Measurements from ENCODE around the gene GRIN2D.

GRIN2D gene

DNA sequence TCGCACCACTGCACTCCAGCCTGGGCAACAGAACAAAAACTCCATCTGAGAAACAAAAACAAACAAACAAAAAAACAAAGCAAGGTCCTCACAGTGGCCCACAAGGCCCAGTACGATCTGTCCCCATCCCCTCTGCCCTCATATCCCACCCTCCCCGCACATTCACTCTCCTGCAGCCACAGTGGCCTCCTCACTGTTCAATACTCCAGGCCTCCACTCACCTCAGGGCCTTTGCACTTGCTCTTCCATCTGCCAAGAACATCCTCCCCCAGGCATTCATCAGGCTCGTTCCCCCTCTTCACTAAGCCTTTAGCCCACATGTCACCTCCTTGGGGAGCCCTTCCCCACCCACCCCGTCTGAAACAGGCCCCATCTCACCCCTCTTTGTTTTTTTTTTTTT is 34.3 kb upstream of the GRIN2D start:
- Histone ChIP-seq H3K4me1 (ENCODE audit: control insufficient read depth, insufficient read depth, low read length) (peaks cover 7% of the 10 kb centered on the region), H3K9me3 (ENCODE audit: control insufficient read depth in 2 of 2, low read length in 2 of 2) (no peaks in the 10 kb centered on the region), H3K36me3 (ENCODE audit: control insufficient read depth in 2 of 2, insufficient read depth in 2 of 2, low read length in 2 of 2) (peaks cover 2% of the 10 kb centered on the region in 2 donors), H3K27me3 (ENCODE audit: control insufficient read depth in 1 of 2, insufficient read depth in 2 of 2, low read length in 2 of 2) (no peaks in the 10 kb centered on the region), H3K4me3 (ENCODE audit: low read length in 2 of 2) (no peak overlapping the region), H3K27ac (ENCODE audit: low read length) (no peak overlapping the region), H3K9ac (ENCODE audit: low read length in 2 of 2) (no peak overlapping the region)

GRCh38 chr19:48361912-48362311 is 31.6 kb upstream of the GRIN2D start:
- Histone ChIP-seq H3K36me3 (ENCODE audit: control insufficient read depth in 2 of 2, insufficient read depth in 2 of 2, low read length in 2 of 2) (peaks cover 2% of the 10 kb centered on the region in 2 donors), H3K4me1 (ENCODE audit: control insufficient read depth, insufficient read depth, low read length) (peaks cover 13% of the 10 kb centered on the region), H3K27ac (ENCODE audit: low read length) (no peak overlapping the region), H3K9me3 (ENCODE audit: control insufficient read depth in 2 of 2, low read length in 2 of 2) (no peaks in the 10 kb centered on the region), H3K4me3 (ENCODE audit: low read length in 2 of 2) (no peak overlapping the region), H3K9ac (ENCODE audit: low read length in 2 of 2) (no peak overlapping the region), H3K27me3 (ENCODE audit: control insufficient read depth in 1 of 2, insufficient read depth in 2 of 2, low read length in 2 of 2) (no peaks in the 10 kb centered on the region)

DNA sequence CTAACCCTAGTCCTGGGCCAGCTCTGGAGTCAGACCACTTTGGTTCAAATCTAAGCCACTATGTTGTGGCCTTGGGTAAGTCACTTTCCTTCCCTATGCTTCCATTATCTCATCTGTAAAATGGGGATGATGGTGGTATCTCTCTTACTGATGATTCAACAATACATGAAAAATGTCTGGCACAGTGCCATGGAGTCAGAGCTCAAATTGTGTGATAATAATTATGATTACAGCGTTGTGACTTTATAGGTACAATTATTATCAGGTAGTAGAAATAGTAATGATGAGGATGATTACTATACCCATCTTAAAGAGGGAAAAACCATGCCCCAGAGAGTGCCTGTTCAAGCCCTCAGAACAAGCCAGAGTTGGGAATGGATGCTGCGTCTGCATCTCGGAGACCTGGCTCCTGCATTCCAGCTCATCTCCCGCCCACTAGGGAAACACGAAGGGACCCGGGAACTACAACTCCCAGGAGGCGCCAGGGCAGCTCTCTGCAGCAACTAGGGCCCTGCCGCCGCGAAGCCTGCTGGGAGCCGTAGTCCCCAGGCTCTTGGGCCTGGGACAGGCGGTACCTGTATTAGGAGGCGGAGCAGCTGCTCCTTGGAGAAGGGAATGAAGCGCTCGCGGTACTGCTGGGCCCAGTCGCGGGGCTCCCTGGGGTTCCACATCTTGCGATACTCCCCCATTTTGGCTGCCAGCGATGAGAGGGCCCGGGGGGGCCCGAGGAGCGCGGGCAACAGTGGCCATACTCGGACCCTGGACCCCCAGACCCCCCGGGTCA is 30.6 kb upstream of the GRIN2D start:
- H3K27me3 ChIP-seq (ENCODE audit: control insufficient read depth in 1 of 2, insufficient read depth in 2 of 2, low read length in 2 of 2): no peaks in the 10 kb centered on the region
- peak overlapping the region; percentile 97 for H3K27ac ChIP-seq (ENCODE audit: low read length)
- H3K4me3 ChIP-seq (ENCODE audit: low read length in 2 of 2): peak overlapping the region; percentile 87 to 93
- H3K9ac ChIP-seq (ENCODE audit: low read length in 2 of 2): peak overlapping the region; percentile 93 to 98
- peaks cover 2% of the 10 kb centered on the region in 2 donors for H3K36me3 ChIP-seq (ENCODE audit: control insufficient read depth in 2 of 2, insufficient read depth in 2 of 2, low read length in 2 of 2)
- H3K9me3 ChIP-seq (ENCODE audit: control insufficient read depth in 2 of 2, low read length in 2 of 2): no peaks in the 10 kb centered on the region
- peaks cover 13% of the 10 kb centered on the region for H3K4me1 ChIP-seq (ENCODE audit: control insufficient read depth, insufficient read depth, low read length)

- peak overlapping the region; percentile 87 to 93 for H3K4me3 ChIP-seq (ENCODE audit: low read length in 2 of 2)
- H3K36me3 ChIP-seq (ENCODE audit: control insufficient read depth in 2 of 2, insufficient read depth in 2 of 2, low read length in 2 of 2): peaks cover under 1 to 2% of the 10 kb centered on the region in 2 donors
- H3K9me3 ChIP-seq (ENCODE audit: control insufficient read depth in 2 of 2, low read length in 2 of 2): no peaks in the 10 kb centered on the region
- H3K27ac ChIP-seq (ENCODE audit: low read length): peak overlapping the region; percentile 97
- H3K27me3 ChIP-seq (ENCODE audit: control insufficient read depth in 1 of 2, insufficient read depth in 2 of 2, low read length in 2 of 2): no peaks in the 10 kb centered on the region
- H3K4me1 ChIP-seq (ENCODE audit: control insufficient read depth, insufficient read depth, low read length): peaks cover 13% of the 10 kb centered on the region
- peak overlapping the region; percentile 93 to 98 for H3K9ac ChIP-seq (ENCODE audit: low read length in 2 of 2)
Measured at GRCh38 chr19:48363500-48363809, 30.0 kb upstream of the GRIN2D start.

GRCh38 chr19:48363810-48364597 is 29.5 kb upstream of the GRIN2D start, which contains the start of the genes SYNGR4 and TMEM143:
SYNGR4 (plus strand) TSS chr19:48364367; CDS start chr19:48365843, 1,476 bp downstream.
TMEM143 (minus strand) TSS chr19:48363940; CDS start chr19:48363920, 20 bp downstream.
- Histone ChIP-seq H3K9ac (ENCODE audit: low read length in 2 of 2) (peak within 1 kb of the TSS; percentile 93 to 98), H3K4me3 (ENCODE audit: low read length in 2 of 2) (peak within 1 kb of the TSS; percentile 87 to 93), H3K27me3 (ENCODE audit: control insufficient read depth in 1 of 2, insufficient read depth in 2 of 2, low read length in 2 of 2) (no peaks in the 10 kb centered on the region), H3K9me3 (ENCODE audit: control insufficient read depth in 2 of 2, low read length in 2 of 2) (no peaks in the 10 kb centered on the region), H3K36me3 (ENCODE audit: control insufficient read depth in 2 of 2, insufficient read depth in 2 of 2, low read length in 2 of 2) (peaks cover 0 to 2% of the 10 kb centered on the region in 2 donors), H3K4me1 (ENCODE audit: control insufficient read depth, insufficient read depth, low read length) (peaks cover 13% of the 10 kb centered on the region), H3K27ac (ENCODE audit: low read length) (peak within 1 kb of the TSS; percentile 97)

GRCh38 chr19:48364598-48365348 is 28.7 kb upstream of the GRIN2D start:
- H3K9ac ChIP-seq (ENCODE audit: low read length in 2 of 2): no peak overlapping the region
- peak overlapping the region; percentile 52 to 93 for H3K4me3 ChIP-seq (ENCODE audit: low read length in 2 of 2)
- no peaks in the 10 kb centered on the region for H3K27me3 ChIP-seq (ENCODE audit: control insufficient read depth in 1 of 2, insufficient read depth in 2 of 2, low read length in 2 of 2)
- H3K27ac ChIP-seq (ENCODE audit: low read length): peak overlapping the region; percentile 46
- peaks cover 13% of the 10 kb centered on the region for H3K4me1 ChIP-seq (ENCODE audit: control insufficient read depth, insufficient read depth, low read length)
- H3K9me3 ChIP-seq (ENCODE audit: control insufficient read depth in 2 of 2, low read length in 2 of 2): no peaks in the 10 kb centered on the region
- H3K36me3 ChIP-seq (ENCODE audit: control insufficient read depth in 2 of 2, insufficient read depth in 2 of 2, low read length in 2 of 2): peaks cover 0 to 2% of the 10 kb centered on the region in 2 donors

GRCh38 chr19:48365602-48366001 is 27.9 kb upstream of the GRIN2D start:
- Histone ChIP-seq H3K27me3 (ENCODE audit: control insufficient read depth in 1 of 2, insufficient read depth in 2 of 2, low read length in 2 of 2) (no peaks in the 10 kb centered on the region), H3K27ac (ENCODE audit: low read length) (no peak overlapping the region), H3K9ac (ENCODE audit: low read length in 2 of 2) (no peak overlapping the region), H3K4me3 (ENCODE audit: low read length in 2 of 2) (no peak overlapping the region), H3K4me1 (ENCODE audit: control insufficient read depth, insufficient read depth, low read length) (peaks cover 13% of the 10 kb centered on the region), H3K9me3 (ENCODE audit: control insufficient read depth in 2 of 2, low read length in 2 of 2) (no peaks in the 10 kb centered on the region), H3K36me3 (ENCODE audit: control insufficient read depth in 2 of 2, insufficient read depth in 2 of 2, low read length in 2 of 2) (no peaks in the 10 kb centered on the region)

DNA sequence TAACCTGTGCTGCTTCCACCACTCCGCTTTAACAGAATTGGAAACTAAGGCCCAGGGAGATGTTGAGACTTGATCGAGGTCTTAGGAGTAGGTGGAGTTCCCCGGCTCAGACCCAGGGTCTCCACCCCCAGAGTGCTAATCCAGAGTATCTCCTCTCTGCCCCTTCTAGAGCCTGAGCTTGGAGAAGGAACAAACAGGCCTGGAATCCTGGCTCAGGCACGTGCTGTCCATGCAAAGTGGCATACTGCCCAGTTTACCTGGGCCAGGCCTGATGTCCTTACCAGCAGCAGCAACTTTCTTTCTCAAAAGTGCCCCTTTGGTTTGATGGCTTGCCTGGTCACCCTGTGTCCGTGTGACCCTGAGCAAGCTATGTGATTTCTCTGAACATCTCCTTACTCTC is 25.6 kb upstream of the GRIN2D start:
- no peak overlapping the region for H3K27ac ChIP-seq (ENCODE audit: low read length)
- peaks cover 13% of the 10 kb centered on the region for H3K4me1 ChIP-seq (ENCODE audit: control insufficient read depth, insufficient read depth, low read length)
- no peak overlapping the region for H3K4me3 ChIP-seq (ENCODE audit: low read length in 2 of 2)
- H3K9me3 ChIP-seq (ENCODE audit: control insufficient read depth in 2 of 2, low read length in 2 of 2): no peaks in the 10 kb centered on the region
- H3K36me3 ChIP-seq (ENCODE audit: control insufficient read depth in 2 of 2, insufficient read depth in 2 of 2, low read length in 2 of 2): no peaks in the 10 kb centered on the region
- H3K27me3 ChIP-seq (ENCODE audit: control insufficient read depth in 1 of 2, insufficient read depth in 2 of 2, low read length in 2 of 2): no peaks in the 10 kb centered on the region
- no peak overlapping the region for H3K9ac ChIP-seq (ENCODE audit: low read length in 2 of 2)

GRCh38 chr19:48368936-48369335 is 24.5 kb upstream of the GRIN2D start:
- Histone ChIP-seq H3K4me3 (ENCODE audit: low read length in 2 of 2) (no peak overlapping the region), H3K27ac (ENCODE audit: low read length) (no peak overlapping the region), H3K9me3 (ENCODE audit: control insufficient read depth in 2 of 2, low read length in 2 of 2) (no peaks in the 10 kb centered on the region), H3K27me3 (ENCODE audit: control insufficient read depth in 1 of 2, insufficient read depth in 2 of 2, low read length in 2 of 2) (no peaks in the 10 kb centered on the region), H3K4me1 (ENCODE audit: control insufficient read depth, insufficient read depth, low read length) (peaks cover 6% of the 10 kb centered on the region), H3K36me3 (ENCODE audit: control insufficient read depth in 2 of 2, insufficient read depth in 2 of 2, low read length in 2 of 2) (no peaks in the 10 kb centered on the region), H3K9ac (ENCODE audit: low read length in 2 of 2) (no peak overlapping the region)

DNA sequence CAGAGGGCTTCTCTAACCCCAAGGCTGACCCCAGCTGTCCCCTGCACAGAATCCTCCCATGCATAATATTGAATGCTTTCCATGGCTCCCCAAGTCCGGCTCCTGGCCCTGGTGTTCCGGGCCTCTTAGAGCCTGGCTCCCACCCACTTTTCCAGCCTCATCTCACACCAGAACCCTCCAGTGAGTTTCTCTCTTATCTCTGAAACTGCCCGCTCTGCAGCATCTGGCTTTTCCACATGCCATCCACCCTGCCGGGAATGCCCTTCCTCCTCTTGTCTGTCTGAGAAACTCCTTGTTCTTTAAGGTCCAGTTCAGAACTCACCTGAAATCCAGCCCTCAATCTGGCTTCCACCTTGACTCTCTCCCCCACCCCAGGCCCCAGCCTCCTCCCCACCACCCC is 22.5 kb upstream of the GRIN2D start:
- Histone ChIP-seq H3K9me3 (ENCODE audit: control insufficient read depth in 2 of 2, low read length in 2 of 2) (no peaks in the 10 kb centered on the region), H3K4me3 (ENCODE audit: low read length in 2 of 2) (no peak overlapping the region), H3K27ac (ENCODE audit: low read length) (no peak overlapping the region), H3K36me3 (ENCODE audit: control insufficient read depth in 2 of 2, insufficient read depth in 2 of 2, low read length in 2 of 2) (no peaks in the 10 kb centered on the region), H3K27me3 (ENCODE audit: control insufficient read depth in 1 of 2, insufficient read depth in 2 of 2, low read length in 2 of 2) (no peaks in the 10 kb centered on the region), H3K9ac (ENCODE audit: low read length in 2 of 2) (no peak overlapping the region), H3K4me1 (ENCODE audit: control insufficient read depth, insufficient read depth, low read length) (no peaks in the 10 kb centered on the region)
